Sigmoid colon (tissue), 7 donors: Measurements from ENCODE around the gene PPFIBP2. TPM values are rescaled to one million over a fixed set of nuclear protein-coding genes. Genes with fewer than 3 reads are reported as not detected.

Experiments
- DNase-seq: peaks from one replicate; pipeline ENCODE4 v3.0.0-alpha.2; 2019
- H3K27ac ChIP-seq, 4 donors: fragments of 200-600 bp; sonication (generic); one replicate each; pipeline ENCODE4 v1.5.1; 2016 to 2019; ENCODE audit warnings: mild to moderate bottlenecking in 1 of 4
- H3K27me3 ChIP-seq, 3 donors: fragments of 200-600 bp; sonication (generic); one replicate each; pipeline ENCODE4 v1.5.1; 2019; ENCODE audit warnings: mild to moderate bottlenecking in 1 of 3
- H3K36me3 ChIP-seq, 4 donors: fragments of 200-600 bp; sonication (generic); one replicate each; pipeline ENCODE4 v1.5.1; 2016 to 2019
- H3K4me1 ChIP-seq, 4 donors: fragments of 200-600 bp; sonication (generic); one replicate each; pipeline ENCODE4 v1.5.1; 2017 to 2019
- H3K4me3 ChIP-seq, 4 donors: fragments of 200-600 bp; sonication (generic); one replicate each; pipeline ENCODE4 v1.5.1; 2017 to 2019; ENCODE audit warnings: mild to moderate bottlenecking in 2 of 4, moderate library complexity in 1 of 4
- H3K9me3 ChIP-seq, 4 donors: fragments of 200-600 bp in 3 of 4; sonication (generic) in 3 of 4; one replicate each; pipeline versions ENCODE4 v1.5.1 to v1.6.1; 2013 to 2019
- EP300 ChIP-seq, 4 donors: sonication (generic); formaldehyde crosslinking; IDR thresholded peaks; one replicate each; pipeline ENCODE4 v1.6.1; 2017; ENCODE audit warnings: antibody characterized with exemption in 4 of 4
- POLR2A ChIP-seq, 2 donors: fragments of 450-650 bp; IDR thresholded peaks; one replicate each; pipeline ENCODE4 v1.6.1; 2016; ENCODE audit warnings: antibody characterized with exemption in 2 of 2, mild to moderate bottlenecking in 2 of 2, moderate library complexity in 2 of 2
- POLR2AphosphoS5 ChIP-seq, 4 donors: sonication (generic); formaldehyde crosslinking; IDR thresholded peaks; one replicate each; pipeline ENCODE4 v1.6.1; 2017; ENCODE audit warnings: antibody characterized with exemption in 4 of 4
- WGBS, 2 donors: extraction: QIAGEN DNeasy Blood & Tissue Kit; methylation state at CpG; one replicate each; pipeline ENCODE4 v1.1.7; 2013; 5-methylcytosine and 5-hydroxymethylcytosine counted together
- intact Hi-C: fragments of 100-400 bp; cut with DNase I; formaldehyde crosslinking; loops from one replicate; pipeline ENCODE4 v1.15.1; 2023
- polyA plus RNA-seq, 3 donors: library from polyadenylated mRNA; stranded (reverse); fragments of 200-250 nt; gene quantifications; one replicate each; pipeline ENCODE4 v1.2.3, GENCODE V29; 2013
- total RNA-seq, 4 donors: library from RNA; depleted of rRNA; stranded (reverse); fragments of >200 nt; gene quantifications; one replicate each; pipeline ENCODE4 v1.1.0, GENCODE V29; 2016
- TF ChIP-seq, protein P1 (sequence below), 4 experiments: fragments of 450-650 bp in 3 of 4; fragments of 200-600 bp in 1 of 4; IDR thresholded peaks; one replicate each; pipeline ENCODE4 v1.5.1; 2016 to 2019; ENCODE audit warnings: antibody characterized with exemption in 4 of 4, mild to moderate bottlenecking in 3 of 4, moderate library complexity in 2 of 4
- donor health status: healthy with polysubstance abuse.
- donor health status: Bipolar disorder and iron deficiency.
- donor health status: healthy.

Gene PPFIBP2
- total and polyA plus RNA-seq, 7 donors, result 4.1 to 33.5 (median 11.6) TPM

DNA sequence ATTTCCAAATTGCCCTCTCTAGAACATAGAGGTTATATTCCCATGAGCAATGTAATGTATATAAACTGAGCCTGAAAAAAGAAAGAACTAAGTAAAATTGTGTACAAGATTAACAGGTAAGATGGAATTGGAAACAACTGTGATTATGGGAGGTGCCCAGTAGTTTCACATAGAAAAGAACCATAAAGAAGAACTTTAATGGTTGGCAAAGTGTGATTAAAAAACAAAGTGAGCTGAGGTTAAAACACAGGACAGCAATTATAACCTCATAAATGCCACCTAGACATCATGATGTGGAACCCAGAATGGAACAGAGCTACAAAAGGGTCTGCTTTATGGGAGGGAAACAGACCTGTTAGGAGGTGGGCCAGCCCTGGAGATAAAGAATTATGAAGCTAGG lies 100.9 kb downstream of the PPFIBP2 start:
- H3K27me3 ChIP-seq, result no peaks in the 10 kb centered on the region
- H3K9me3 ChIP-seq, result no peaks in the 10 kb centered on the region
- TF ChIP-seq, protein P1, sequence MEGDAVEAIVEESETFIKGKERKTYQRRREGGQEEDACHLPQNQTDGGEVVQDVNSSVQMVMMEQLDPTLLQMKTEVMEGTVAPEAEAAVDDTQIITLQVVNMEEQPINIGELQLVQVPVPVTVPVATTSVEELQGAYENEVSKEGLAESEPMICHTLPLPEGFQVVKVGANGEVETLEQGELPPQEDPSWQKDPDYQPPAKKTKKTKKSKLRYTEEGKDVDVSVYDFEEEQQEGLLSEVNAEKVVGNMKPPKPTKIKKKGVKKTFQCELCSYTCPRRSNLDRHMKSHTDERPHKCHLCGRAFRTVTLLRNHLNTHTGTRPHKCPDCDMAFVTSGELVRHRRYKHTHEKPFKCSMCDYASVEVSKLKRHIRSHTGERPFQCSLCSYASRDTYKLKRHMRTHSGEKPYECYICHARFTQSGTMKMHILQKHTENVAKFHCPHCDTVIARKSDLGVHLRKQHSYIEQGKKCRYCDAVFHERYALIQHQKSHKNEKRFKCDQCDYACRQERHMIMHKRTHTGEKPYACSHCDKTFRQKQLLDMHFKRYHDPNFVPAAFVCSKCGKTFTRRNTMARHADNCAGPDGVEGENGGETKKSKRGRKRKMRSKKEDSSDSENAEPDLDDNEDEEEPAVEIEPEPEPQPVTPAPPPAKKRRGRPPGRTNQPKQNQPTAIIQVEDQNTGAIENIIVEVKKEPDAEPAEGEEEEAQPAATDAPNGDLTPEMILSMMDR (IDR thresholded peaks at IDR 0.05), result no peak
- TF ChIP-seq POLR2A (IDR thresholded peaks at IDR 0.05) (no peak), EP300 (IDR thresholded peaks at IDR 0.05) (no peak), POLR2AphosphoS5 (IDR thresholded peaks at IDR 0.05) (no peak)
- H3K27ac ChIP-seq, result no peak overlapping the region
- no peak overlapping the region for H3K4me3 ChIP-seq
- intact Hi-C loops, result no loop called here
- H3K36me3 ChIP-seq, result peaks cover 0 to 6% (median 0%) of the 10 kb centered on the region in 4 donors
- H3K4me1 ChIP-seq, result no peaks in the 10 kb centered on the region
- DNase-seq, result no peak

DNA sequence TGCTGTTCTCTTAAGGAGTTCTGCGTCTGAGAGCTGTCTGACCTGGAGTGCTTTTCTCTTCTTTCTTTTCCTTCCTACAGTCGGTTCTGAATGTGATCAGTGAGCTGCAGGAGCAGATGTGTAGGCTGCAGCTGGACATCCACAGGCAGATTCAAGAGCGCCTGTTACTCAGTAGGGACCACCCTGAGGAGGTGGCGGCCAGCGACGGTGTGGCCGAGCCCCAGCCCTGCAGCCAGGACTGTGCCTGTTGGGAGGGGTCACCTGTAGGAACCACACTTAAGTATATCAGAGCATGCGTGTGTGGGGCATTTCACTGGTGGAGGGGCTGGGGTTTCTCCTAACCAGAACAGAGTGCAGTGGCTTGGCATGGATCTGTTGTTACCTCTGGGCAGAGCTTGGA lies 103.2 kb downstream of the PPFIBP2 start:
- H3K9me3 ChIP-seq, result no peaks in the 10 kb centered on the region
- DNase-seq, result no peak
- no peak overlapping the region for H3K27ac ChIP-seq
- 89 to 96% methylated on average over 8 of the region's 8 CpGs for WGBS, 2 donors
- no peaks in the 10 kb centered on the region for H3K4me1 ChIP-seq
- intact Hi-C loops, result no loop called here
- TF ChIP-seq, protein P1 (IDR thresholded peaks at IDR 0.05), result no peak
- H3K4me3 ChIP-seq, result no peak overlapping the region
- H3K27me3 ChIP-seq, result no peaks in the 10 kb centered on the region
- H3K36me3 ChIP-seq, result no peaks in the 10 kb centered on the region

DNA sequence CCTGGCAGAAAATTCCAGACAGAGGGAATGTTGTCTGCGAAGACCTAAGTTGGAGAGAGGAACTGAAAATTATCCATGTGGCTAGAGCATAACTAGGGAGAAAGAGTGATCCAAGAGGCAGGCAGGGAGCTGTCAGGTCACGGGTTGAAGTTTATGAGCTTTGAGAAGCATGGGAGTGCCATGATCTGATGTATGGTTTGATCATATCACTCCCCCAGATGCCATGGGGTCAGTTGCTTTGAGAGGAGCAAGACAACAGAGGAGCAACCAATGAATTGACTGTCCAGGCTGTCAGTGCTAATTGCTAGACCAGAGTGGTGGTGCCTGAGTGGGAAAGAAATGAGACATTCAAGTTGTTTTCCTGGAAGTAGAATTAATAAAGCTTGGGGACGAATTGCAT lies 105.5 kb downstream of the PPFIBP2 start:
- TF ChIP-seq POLR2AphosphoS5 (IDR thresholded peaks at IDR 0.05) (no peak), POLR2A (IDR thresholded peaks at IDR 0.05) (no peak), EP300 (IDR thresholded peaks at IDR 0.05) (no peak)
- TF ChIP-seq, protein P1 (IDR thresholded peaks at IDR 0.05), result no peak
- H3K27ac ChIP-seq, result no peak overlapping the region
- H3K4me3 ChIP-seq, result no peak overlapping the region
- DNase-seq, result no peak
- intact Hi-C loops, result no loop called here
- 90% methylated on average over 3 of the region's 3 CpGs for WGBS, 2 donors
- H3K4me1 ChIP-seq, result no peaks in the 10 kb centered on the region
- H3K36me3 ChIP-seq, result no peaks in the 10 kb centered on the region
- H3K9me3 ChIP-seq, result no peaks in the 10 kb centered on the region
- H3K27me3 ChIP-seq, result no peaks in the 10 kb centered on the region

DNA sequence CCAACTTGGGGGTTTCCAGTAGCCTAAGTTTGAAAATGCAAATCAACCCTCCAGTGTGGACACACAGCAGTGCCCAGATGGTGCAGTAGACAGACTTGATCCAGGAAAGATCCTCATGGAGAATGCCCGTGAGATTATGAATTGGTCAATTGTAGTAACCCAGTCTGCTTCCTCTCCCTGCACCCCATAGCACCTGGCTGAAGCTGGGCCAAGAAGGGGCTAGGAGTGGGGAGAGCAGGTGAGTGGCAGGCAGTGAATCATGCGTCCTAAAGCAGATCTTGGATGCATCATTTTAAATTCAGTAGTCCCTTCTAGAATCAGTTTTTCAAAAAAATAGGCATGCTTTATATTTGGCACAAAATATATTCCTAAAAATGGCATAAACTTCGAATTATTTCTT lies 107.3 kb downstream of the PPFIBP2 start:
- Histone ChIP-seq H3K27ac (no peak overlapping the region), H3K4me1 (no peaks in the 10 kb centered on the region), H3K27me3 (no peaks in the 10 kb centered on the region), H3K4me3 (no peak overlapping the region), H3K9me3 (no peaks in the 10 kb centered on the region), H3K36me3 (peaks cover 0 to 4% (median 0%) of the 10 kb centered on the region in 4 donors)
- TF ChIP-seq, protein P1 (IDR thresholded peaks at IDR 0.05), result no peak
- TF ChIP-seq EP300 (IDR thresholded peaks at IDR 0.05) (no peak), POLR2AphosphoS5 (IDR thresholded peaks at IDR 0.05) (no peak), POLR2A (IDR thresholded peaks at IDR 0.05) (no peak)
- DNase-seq, result no peak
- intact Hi-C loops, result no loop called here
- 45 to 74% methylated on average over 3 of the region's 3 CpGs for WGBS, 2 donors

DNA sequence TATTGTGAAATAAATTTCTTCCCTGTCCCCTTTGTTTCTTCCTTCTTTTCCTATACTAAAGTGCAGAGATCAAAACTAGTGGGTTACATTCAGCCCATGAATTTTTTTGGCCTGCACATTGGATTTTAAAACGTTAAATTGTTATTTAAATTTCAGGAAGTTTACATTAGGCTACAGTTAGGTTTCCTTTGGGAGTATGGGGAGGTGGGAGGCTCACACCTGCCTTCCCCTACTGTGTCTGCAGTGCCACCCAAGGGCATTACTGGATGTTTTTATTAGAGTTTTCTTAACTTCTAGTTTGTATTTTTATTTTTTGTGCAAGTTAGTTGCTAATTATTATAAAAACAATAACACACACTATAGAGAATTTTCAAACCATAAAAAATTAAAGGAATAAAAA lies 107.8 kb downstream of the PPFIBP2 start:
- 4 to 10% methylated on average over 1 of the region's 1 CpG for WGBS, 2 donors
- Histone ChIP-seq H3K4me3 (no peak overlapping the region), H3K4me1 (no peaks in the 10 kb centered on the region), H3K27me3 (no peaks in the 10 kb centered on the region), H3K36me3 (peaks cover 0 to 4% (median 0%) of the 10 kb centered on the region in 4 donors), H3K27ac (no peak overlapping the region), H3K9me3 (no peaks in the 10 kb centered on the region)
- intact Hi-C loops, result no loop called here
- DNase-seq, result no peak
- TF ChIP-seq POLR2A (IDR thresholded peaks at IDR 0.05) (no peak), EP300 (IDR thresholded peaks at IDR 0.05) (no peak), POLR2AphosphoS5 (IDR thresholded peaks at IDR 0.05) (no peak)
- TF ChIP-seq, protein P1 (IDR thresholded peaks at IDR 0.05), result no peak
